Ascending aorta (tissue), 2 donors: Measurements from ENCODE around the gene RNF20. TPM values are rescaled to one million over a fixed set of nuclear protein-coding genes. Genes with fewer than 3 reads are reported as not detected.

Experiments
- DNase-seq, 2 donors: peaks; one replicate each; pipeline ENCODE4 v3.0.0-alpha.2; 2019; ENCODE audit warnings: low spot score in 2 of 2
- H3K27ac ChIP-seq, 2 donors: fragments of 200-600 bp; sonication (generic); one replicate each; pipeline ENCODE4 v1.5.1; 2016 to 2017; ENCODE audit warnings: mild to moderate bottlenecking in 1 of 2
- H3K27me3 ChIP-seq: fragments of 200-600 bp; sonication (generic); one replicate; pipeline ENCODE4 v1.5.1; 2017
- H3K36me3 ChIP-seq, 2 donors: fragments of 200-600 bp; sonication (generic); one replicate each; pipeline ENCODE4 v1.5.1; 2016
- H3K4me1 ChIP-seq, 2 donors: fragments of 200-600 bp; sonication (generic); one replicate each; pipeline ENCODE4 v1.5.1; 2016 to 2017; ENCODE audit warnings: mild to moderate bottlenecking in 1 of 2
- H3K4me3 ChIP-seq, 2 donors: fragments of 200-600 bp; sonication (generic); one replicate each; pipeline ENCODE4 v1.5.1; 2016 to 2017; ENCODE audit warnings: mild to moderate bottlenecking in 1 of 2
- H3K9me3 ChIP-seq, 2 donors: fragments of 200-600 bp; sonication (generic); one replicate each; pipeline ENCODE4 v1.5.1; 2016
- intact Hi-C: fragments of 100-400 bp; cut with DNase I; formaldehyde crosslinking; loops from one replicate; pipeline ENCODE4 v1.15.1; 2023
- total RNA-seq: library from RNA; depleted of rRNA; stranded (reverse); fragments of >200 nt; gene quantifications from one replicate; pipeline ENCODE4 v1.1.0, GENCODE V29; 2016
- TF ChIP-seq, protein P1 (sequence below), 3 experiments: fragments of 200-600 bp in 2 of 3; fragments of 450-650 bp in 1 of 3; sonication (generic) in 2 of 3; IDR thresholded peaks; one replicate each; pipeline ENCODE4 v1.5.1; 2016 to 2019; ENCODE audit warnings: antibody characterized with exemption in 3 of 3, mild to moderate bottlenecking in 1 of 3, moderate library complexity in 1 of 3

RNF20 gene
- total RNA-seq, 1 donor from 2014 or later, result 47.7 TPM

- TF ChIP-seq, protein P1, sequence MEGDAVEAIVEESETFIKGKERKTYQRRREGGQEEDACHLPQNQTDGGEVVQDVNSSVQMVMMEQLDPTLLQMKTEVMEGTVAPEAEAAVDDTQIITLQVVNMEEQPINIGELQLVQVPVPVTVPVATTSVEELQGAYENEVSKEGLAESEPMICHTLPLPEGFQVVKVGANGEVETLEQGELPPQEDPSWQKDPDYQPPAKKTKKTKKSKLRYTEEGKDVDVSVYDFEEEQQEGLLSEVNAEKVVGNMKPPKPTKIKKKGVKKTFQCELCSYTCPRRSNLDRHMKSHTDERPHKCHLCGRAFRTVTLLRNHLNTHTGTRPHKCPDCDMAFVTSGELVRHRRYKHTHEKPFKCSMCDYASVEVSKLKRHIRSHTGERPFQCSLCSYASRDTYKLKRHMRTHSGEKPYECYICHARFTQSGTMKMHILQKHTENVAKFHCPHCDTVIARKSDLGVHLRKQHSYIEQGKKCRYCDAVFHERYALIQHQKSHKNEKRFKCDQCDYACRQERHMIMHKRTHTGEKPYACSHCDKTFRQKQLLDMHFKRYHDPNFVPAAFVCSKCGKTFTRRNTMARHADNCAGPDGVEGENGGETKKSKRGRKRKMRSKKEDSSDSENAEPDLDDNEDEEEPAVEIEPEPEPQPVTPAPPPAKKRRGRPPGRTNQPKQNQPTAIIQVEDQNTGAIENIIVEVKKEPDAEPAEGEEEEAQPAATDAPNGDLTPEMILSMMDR (IDR thresholded peaks at IDR 0.05), result peak; percentile 16 to 59 (median 39)
- Histone ChIP-seq H3K4me3 (no peak overlapping the region), H3K27me3 (no peaks in the 10 kb centered on the region), H3K27ac (no peak overlapping the region), H3K36me3 (no peaks in the 10 kb centered on the region), H3K9me3 (no peaks in the 10 kb centered on the region), H3K4me1 (no peaks in the 10 kb centered on the region)
- intact Hi-C loops, result no loop called here
- DNase-seq, result no peak
Measured at GRCh38 chr9:101601904-101602765, 68.5 kb downstream of the RNF20 start.

GRCh38 chr9:101604296-101604695 lies 70.6 kb downstream of the RNF20 start:
- TF ChIP-seq, protein P1 (IDR thresholded peaks at IDR 0.05), result no peak
- Histone ChIP-seq H3K27ac (no peak overlapping the region), H3K9me3 (no peaks in the 10 kb centered on the region), H3K27me3 (no peaks in the 10 kb centered on the region), H3K4me3 (no peak overlapping the region), H3K36me3 (no peaks in the 10 kb centered on the region), H3K4me1 (no peaks in the 10 kb centered on the region)
- intact Hi-C loops, result no loop called here
- no peak for DNase-seq

GRCh38 chr9:101605547-101605946 lies 71.9 kb downstream of the RNF20 start:
- TF ChIP-seq, protein P1 (IDR thresholded peaks at IDR 0.05), result no peak
- intact Hi-C loops, result no loop called here
- H3K9me3 ChIP-seq, result no peaks in the 10 kb centered on the region

More at GRCh38 chr9:101605547-101605946, 71.9 kb downstream of the RNF20 start:
- Histone ChIP-seq H3K4me1 (no peaks in the 10 kb centered on the region), H3K36me3 (no peaks in the 10 kb centered on the region), H3K4me3 (no peak overlapping the region), H3K27me3 (no peaks in the 10 kb centered on the region), H3K27ac (no peak overlapping the region)
- DNase-seq, result no peak

Other genes with a start within 250 kb of the RNF20 start
- 0.53 TPM for gene BAAT, start 148.8 kb upstream of the RNF20 start, total RNA-seq
- gene MRPL50, start 135.2 kb upstream of the RNF20 start, total RNA-seq, result 2.6 TPM
- gene ZNF189, start 135.0 kb upstream of the RNF20 start, total RNA-seq, result 30.4 TPM
- 4.8 TPM for gene ALDOB, start 98.1 kb upstream of the RNF20 start, total RNA-seq
- gene PPP3R2, start 61.1 kb downstream of the RNF20 start, total RNA-seq, result not detected
- not detected for gene GRIN3A, start 204.8 kb downstream of the RNF20 start, total RNA-seq